Measurements from ENCODE around the gene CD24. TPM values are rescaled to one million over a fixed set of nuclear protein-coding genes. Genes with fewer than 3 reads are reported as not detected.

Gene CD24
- total RNA-seq, 1 experiment from 2014 or later, result 57.4 TPM

DNA sequence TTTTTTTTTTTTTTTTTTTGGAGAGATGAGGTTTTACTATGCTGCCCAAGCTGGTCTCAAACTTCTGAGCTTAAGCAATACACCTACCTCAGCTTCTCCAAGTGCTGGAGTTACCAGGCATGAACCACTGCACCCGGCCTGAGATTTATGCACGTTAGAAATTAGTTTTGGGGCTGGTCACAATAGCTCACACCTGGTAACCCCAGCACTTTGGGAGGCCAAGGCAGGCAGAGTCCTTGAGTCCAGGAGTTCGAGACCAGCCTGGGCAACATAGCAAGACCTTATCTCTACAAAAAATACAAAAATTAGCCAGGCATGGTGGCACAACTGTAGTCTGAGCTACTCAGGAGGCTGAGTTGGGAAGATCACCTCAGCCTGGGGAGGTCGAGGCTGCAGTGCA, 51.9 kb downstream of the CD24 start:
- TF ChIP-seq TCF7L2 (IDR thresholded peaks at IDR 0.05; ENCODE audit: low read depth, low read length), result no peak
- TF ChIP-seq, protein P1, sequence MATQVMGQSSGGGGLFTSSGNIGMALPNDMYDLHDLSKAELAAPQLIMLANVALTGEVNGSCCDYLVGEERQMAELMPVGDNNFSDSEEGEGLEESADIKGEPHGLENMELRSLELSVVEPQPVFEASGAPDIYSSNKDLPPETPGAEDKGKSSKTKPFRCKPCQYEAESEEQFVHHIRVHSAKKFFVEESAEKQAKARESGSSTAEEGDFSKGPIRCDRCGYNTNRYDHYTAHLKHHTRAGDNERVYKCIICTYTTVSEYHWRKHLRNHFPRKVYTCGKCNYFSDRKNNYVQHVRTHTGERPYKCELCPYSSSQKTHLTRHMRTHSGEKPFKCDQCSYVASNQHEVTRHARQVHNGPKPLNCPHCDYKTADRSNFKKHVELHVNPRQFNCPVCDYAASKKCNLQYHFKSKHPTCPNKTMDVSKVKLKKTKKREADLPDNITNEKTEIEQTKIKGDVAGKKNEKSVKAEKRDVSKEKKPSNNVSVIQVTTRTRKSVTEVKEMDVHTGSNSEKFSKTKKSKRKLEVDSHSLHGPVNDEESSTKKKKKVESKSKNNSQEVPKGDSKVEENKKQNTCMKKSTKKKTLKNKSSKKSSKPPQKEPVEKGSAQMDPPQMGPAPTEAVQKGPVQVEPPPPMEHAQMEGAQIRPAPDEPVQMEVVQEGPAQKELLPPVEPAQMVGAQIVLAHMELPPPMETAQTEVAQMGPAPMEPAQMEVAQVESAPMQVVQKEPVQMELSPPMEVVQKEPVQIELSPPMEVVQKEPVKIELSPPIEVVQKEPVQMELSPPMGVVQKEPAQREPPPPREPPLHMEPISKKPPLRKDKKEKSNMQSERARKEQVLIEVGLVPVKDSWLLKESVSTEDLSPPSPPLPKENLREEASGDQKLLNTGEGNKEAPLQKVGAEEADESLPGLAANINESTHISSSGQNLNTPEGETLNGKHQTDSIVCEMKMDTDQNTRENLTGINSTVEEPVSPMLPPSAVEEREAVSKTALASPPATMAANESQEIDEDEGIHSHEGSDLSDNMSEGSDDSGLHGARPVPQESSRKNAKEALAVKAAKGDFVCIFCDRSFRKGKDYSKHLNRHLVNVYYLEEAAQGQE (IDR thresholded peaks at IDR 0.05; ENCODE audit: insufficient read depth in 1 of 2, low read depth in 2 of 2, low read length in 1 of 2), result no peak
- TF ChIP-seq, protein P2, sequence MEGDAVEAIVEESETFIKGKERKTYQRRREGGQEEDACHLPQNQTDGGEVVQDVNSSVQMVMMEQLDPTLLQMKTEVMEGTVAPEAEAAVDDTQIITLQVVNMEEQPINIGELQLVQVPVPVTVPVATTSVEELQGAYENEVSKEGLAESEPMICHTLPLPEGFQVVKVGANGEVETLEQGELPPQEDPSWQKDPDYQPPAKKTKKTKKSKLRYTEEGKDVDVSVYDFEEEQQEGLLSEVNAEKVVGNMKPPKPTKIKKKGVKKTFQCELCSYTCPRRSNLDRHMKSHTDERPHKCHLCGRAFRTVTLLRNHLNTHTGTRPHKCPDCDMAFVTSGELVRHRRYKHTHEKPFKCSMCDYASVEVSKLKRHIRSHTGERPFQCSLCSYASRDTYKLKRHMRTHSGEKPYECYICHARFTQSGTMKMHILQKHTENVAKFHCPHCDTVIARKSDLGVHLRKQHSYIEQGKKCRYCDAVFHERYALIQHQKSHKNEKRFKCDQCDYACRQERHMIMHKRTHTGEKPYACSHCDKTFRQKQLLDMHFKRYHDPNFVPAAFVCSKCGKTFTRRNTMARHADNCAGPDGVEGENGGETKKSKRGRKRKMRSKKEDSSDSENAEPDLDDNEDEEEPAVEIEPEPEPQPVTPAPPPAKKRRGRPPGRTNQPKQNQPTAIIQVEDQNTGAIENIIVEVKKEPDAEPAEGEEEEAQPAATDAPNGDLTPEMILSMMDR (IDR thresholded peaks at IDR 0.05), result no peak
- TF ChIP-seq SIN3A (IDR thresholded peaks at IDR 0.05; ENCODE audit: borderline replicate concordance, insufficient read depth, low read depth, low read length), result no peak
- no peak for TF ChIP-seq POLR2AphosphoS5 (IDR thresholded peaks at IDR 0.05; ENCODE audit: low read depth, low read length)
- in situ Hi-C loops (cut with HindIII; ENCODE audit: low pct_unique_long_range_greater_than_20kb, low sequenced_read_pairs), result no loop called here
- ChIA-PET POLR2A (interaction anchor here (0.7 kb wide), 1 partner anchor 538 kb away, joined by 6 read pairs; no protein-coding TSS in a partner anchor), CTCF (no interaction called here)
- DNase-seq (ENCODE audit: low read depth, low spot score), result no peak
- Histone ChIP-seq H3K4me3 (ENCODE audit: low read depth in 2 of 2, low read length in 2 of 2) (no peak overlapping the region), H3K9me3 (ENCODE audit: control insufficient read depth, insufficient read depth, low read depth, low read length) (no peaks in the 10 kb centered on the region), H3K27me3 (ENCODE audit: control insufficient read depth, insufficient read depth, low read length) (peaks cover 6% of the 10 kb centered on the region; the same call in 1 of the 2 replicates), H3K36me3 (ENCODE audit: control insufficient read depth, insufficient read depth, low read length) (no peaks in the 10 kb centered on the region), H3K27ac (ENCODE audit: low read length) (no peak overlapping the region), H3K4me1 (ENCODE audit: control insufficient read depth, insufficient read depth, low read length) (no peaks in the 10 kb centered on the region)
- ATAC-seq, result no peak
- intact Hi-C loops (cut with micrococcal nuclease; ENCODE audit: unreplicated experiment), result no loop called here
- BruUV-seq (replicated peaks), result no TSS peak

Other genes with a start within 250 kb of the CD24 start
- 12.7 TPM for gene MTRES1, start 53.5 kb upstream of the CD24 start, total RNA-seq (2021; ENCODE audit: unreplicated experiment)
- 9.9 TPM for gene BEND3, start 140.8 kb upstream of the CD24 start, total RNA-seq (2021; ENCODE audit: unreplicated experiment)

All from Panc1 (cell line).